Tibial nerve (tissue), 4 donors: Measurements from ENCODE around the gene PRKCE. TPM values are rescaled to one million over a fixed set of nuclear protein-coding genes. Genes with fewer than 3 reads are reported as not detected.

Source experiments
- DNase-seq, 2 donors: peaks; one replicate each; pipeline ENCODE4 v3.0.0-alpha.2; 2019; ENCODE audit warnings: low spot score in 2 of 2
- H3K27ac ChIP-seq, 4 donors: fragments of 200-600 bp; sonication (generic) in 3 of 4; one replicate each; pipeline ENCODE4 v1.5.1; 2017 to 2019; ENCODE audit warnings: mild to moderate bottlenecking in 1 of 4
- H3K27me3 ChIP-seq, 2 donors: fragments of 200-600 bp; sonication (generic) in 1 of 2; one replicate each; pipeline versions ENCODE4 v1.5.1 to v1.6.0; 2017 to 2019
- H3K36me3 ChIP-seq, 3 donors: fragments of 200-600 bp; sonication (generic); one replicate each; pipeline ENCODE4 v1.5.1; 2018 to 2019
- H3K4me1 ChIP-seq, 4 donors: fragments of 200-600 bp; sonication (generic) in 3 of 4; one replicate each; pipeline ENCODE4 v1.5.1; 2017 to 2019
- H3K4me3 ChIP-seq, 4 donors: fragments of 200-600 bp; sonication (generic) in 3 of 4; one replicate each; pipeline ENCODE4 v1.5.1; 2017 to 2019; ENCODE audit warnings: mild to moderate bottlenecking in 1 of 4, moderate library complexity in 1 of 4
- H3K9me3 ChIP-seq, 4 donors: fragments of 200-600 bp; sonication (generic) in 3 of 4; one replicate each; pipeline ENCODE4 v1.5.1; 2017 to 2019
- CTCF ChIP-seq, 5 experiments: fragments of 200-600 bp in 3 of 5; fragments of 450-650 bp in 2 of 5; sonication (generic) in 3 of 5; IDR thresholded peaks; one replicate each; pipeline ENCODE4 v1.5.1; 2016 to 2019; ENCODE audit warnings: antibody characterized with exemption in 5 of 5, mild to moderate bottlenecking in 3 of 5, moderate library complexity in 2 of 5
- EP300 ChIP-seq, 2 donors: sonication (generic); formaldehyde crosslinking; IDR thresholded peaks; one replicate each; pipeline ENCODE4 v1.6.1; 2017; ENCODE audit warnings: antibody characterized with exemption in 2 of 2, mild to moderate bottlenecking in 1 of 2
- POLR2A ChIP-seq, 2 donors: fragments of 450-650 bp; IDR thresholded peaks; one replicate each; pipeline ENCODE4 v1.6.1; 2017; ENCODE audit warnings: antibody characterized with exemption in 2 of 2, mild to moderate bottlenecking in 2 of 2, moderate library complexity in 2 of 2
- WGBS, 2 donors: methylation state at CpG; one replicate each; pipeline ENCODE4 v1.1.5; 2018; 5-methylcytosine and 5-hydroxymethylcytosine counted together
- total RNA-seq, 4 donors: library from RNA; depleted of rRNA; stranded (reverse); fragments of >200 nt; gene quantifications; one replicate each; pipeline ENCODE4 v1.1.0, GENCODE V29; 2016

The PRKCE gene
- total RNA-seq, 4 donors from 2014 or later: 14.4 to 22.4 (median 17.9) TPM

DNA sequence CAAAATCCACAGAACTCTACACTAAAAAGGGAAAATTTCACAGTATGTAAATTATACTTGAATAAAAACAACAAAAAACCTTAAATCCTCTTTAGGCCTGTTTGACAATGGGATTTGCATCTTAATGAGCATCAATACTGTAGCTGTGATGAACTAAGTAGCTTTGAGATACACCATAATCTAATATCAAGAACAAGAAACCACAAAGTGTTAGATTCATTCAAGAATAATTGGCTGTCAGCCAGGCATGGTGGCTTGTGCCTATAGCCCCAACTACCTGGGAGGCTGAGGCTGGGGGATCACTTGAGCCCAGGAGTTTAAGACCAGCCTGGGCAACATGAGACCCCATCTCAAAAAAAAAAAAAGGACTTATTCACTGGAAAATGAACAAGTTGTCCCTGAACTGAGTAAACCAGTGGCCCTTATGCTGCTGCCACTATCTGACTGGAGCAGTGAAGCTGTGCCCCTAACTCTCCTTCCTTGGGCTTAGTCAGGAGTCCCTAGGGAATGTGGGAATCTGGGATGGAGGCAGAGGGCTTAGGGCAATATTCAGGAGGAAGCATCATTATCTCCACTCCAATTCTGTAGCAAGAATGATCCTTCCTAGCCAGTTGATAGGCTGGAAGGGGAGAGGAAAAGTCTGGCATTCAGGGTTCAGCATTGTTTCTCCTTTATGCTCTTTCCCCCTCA, 88.5 kb downstream of the PRKCE start:
- no peak overlapping the region for H3K27ac ChIP-seq
- H3K4me1 ChIP-seq: peaks cover 0 to 50% (median 0%) of the 10 kb centered on the region in 4 donors
- H3K4me3 ChIP-seq: no peak overlapping the region
- TF ChIP-seq CTCF (IDR thresholded peaks at IDR 0.05) (no peak), EP300 (IDR thresholded peaks at IDR 0.05) (no peak)
- no peaks in the 10 kb centered on the region for H3K27me3 ChIP-seq
- no peaks in the 10 kb centered on the region for H3K9me3 ChIP-seq
- no peak for DNase-seq
- peaks cover 0 to 9% (median 0%) of the 10 kb centered on the region in 3 donors for H3K36me3 ChIP-seq

- H3K27me3 ChIP-seq: no peaks in the 10 kb centered on the region
- no peaks in the 10 kb centered on the region for H3K9me3 ChIP-seq
- 73 to 83% methylated on average over 5 to 7 of the region's 7 CpGs for WGBS, 2 donors
- DNase-seq: peak in 1 of 2 donors; percentile 26
- H3K4me1 ChIP-seq: peaks cover 0 to 61% (median 0%) of the 10 kb centered on the region in 4 donors
- H3K4me3 ChIP-seq: no peak overlapping the region
- H3K36me3 ChIP-seq: peaks cover 0 to 9% (median 0%) of the 10 kb centered on the region in 3 donors
- peak overlapping the region in 1 of 4 donors; percentile 33 for H3K27ac ChIP-seq
- TF ChIP-seq POLR2A (IDR thresholded peaks at IDR 0.05) (no peak), EP300 (IDR thresholded peaks at IDR 0.05) (no peak), CTCF (IDR thresholded peaks at IDR 0.05) (no peak)
These were observed 89.8 kb downstream of the PRKCE start for GRCh38 chr2:45741161-45741850.

DNA sequence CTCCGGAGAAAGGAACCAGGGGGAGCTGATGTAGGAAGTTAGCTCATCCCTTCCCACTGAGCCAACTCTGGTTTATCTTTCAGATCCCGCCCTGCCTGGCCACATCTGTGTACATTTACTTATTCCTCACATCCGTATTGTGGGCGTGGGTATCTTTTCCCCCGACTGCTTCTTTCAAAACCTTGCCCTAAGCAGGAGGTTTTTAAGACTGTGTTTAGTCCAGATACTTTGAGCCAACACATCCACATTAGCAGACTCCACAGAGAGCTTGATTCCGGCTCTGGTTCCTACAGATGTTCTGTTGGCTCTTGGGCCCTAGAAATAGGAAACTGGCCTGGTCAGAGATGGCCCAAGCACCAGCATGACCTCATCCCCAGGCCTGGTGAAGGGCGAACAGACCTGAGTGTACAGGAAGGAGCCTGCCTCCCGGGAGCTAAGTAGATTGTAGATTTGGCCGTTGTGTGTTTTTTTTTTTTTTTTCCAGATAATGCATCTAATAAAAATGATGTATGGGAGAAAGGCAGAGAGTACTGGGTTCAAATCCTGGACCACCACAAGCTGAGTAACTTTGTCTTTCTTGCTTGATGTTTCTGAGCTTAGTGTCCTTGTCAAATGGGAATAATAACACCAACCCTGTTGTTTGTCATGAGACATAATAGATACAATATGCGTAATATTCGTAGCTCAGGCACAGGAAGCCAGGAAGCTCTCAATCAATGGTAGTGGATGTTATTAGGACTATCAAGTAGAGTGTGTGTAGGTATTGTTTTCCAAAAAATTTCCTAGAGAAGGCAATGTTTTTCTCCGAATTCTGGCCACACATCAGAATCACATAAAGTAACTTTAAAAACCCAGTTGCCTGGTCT, 92.3 kb downstream of the PRKCE start:
- Histone ChIP-seq H3K27ac (peak overlapping the region in 3 of 4 donors; percentile 20 to 66 (median 64)), H3K9me3 (peaks cover 0 to 6% (median 0%) of the 10 kb centered on the region in 4 donors), H3K27me3 (no peaks in the 10 kb centered on the region), H3K36me3 (no peaks in the 10 kb centered on the region), H3K4me3 (no peak overlapping the region), H3K4me1 (peaks cover 0 to 58% (median 0%) of the 10 kb centered on the region in 4 donors)
- TF ChIP-seq EP300 (IDR thresholded peaks at IDR 0.05) (no peak), POLR2A (IDR thresholded peaks at IDR 0.05) (no peak), CTCF (IDR thresholded peaks at IDR 0.05) (no peak)
- DNase-seq: peak; percentile 38 to 52
- WGBS, 2 donors: 53 to 63% methylated on average over 12 of the region's 12 CpGs

DNA sequence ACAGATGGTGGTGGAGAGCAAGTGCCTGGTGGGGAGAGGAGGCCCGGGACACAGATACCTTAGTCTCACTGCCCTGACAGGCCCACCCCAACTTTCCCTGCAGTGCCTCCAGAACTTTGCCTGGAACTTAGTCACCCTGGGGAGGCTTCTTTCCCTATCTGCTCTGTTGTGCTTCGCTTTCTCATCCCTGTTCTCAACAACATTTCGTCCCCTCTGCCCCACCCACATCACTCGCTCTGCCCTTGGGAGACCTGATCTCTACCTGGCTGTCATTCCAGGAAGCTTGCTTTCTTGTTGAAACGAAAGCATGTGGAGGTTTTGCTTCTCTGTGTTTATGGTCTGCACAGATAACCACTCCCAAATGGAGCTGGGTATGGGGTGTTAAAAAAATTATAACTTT, 93.8 kb downstream of the PRKCE start:
- no peak for TF ChIP-seq EP300 (IDR thresholded peaks at IDR 0.05)
- TF ChIP-seq CTCF (IDR thresholded peaks at IDR 0.05): no peak
- no peak for TF ChIP-seq POLR2A (IDR thresholded peaks at IDR 0.05)
- no peak for DNase-seq
- Histone ChIP-seq H3K36me3 (no peaks in the 10 kb centered on the region), H3K27me3 (no peaks in the 10 kb centered on the region), H3K4me1 (peaks cover 0 to 55% (median 0%) of the 10 kb centered on the region in 4 donors), H3K9me3 (peaks cover 0 to 6% (median 0%) of the 10 kb centered on the region in 4 donors), H3K27ac (peak overlapping the region in 1 of 4 donors; percentile 29), H3K4me3 (no peak overlapping the region)
- WGBS, 2 donors: 75 to 76% methylated on average over 5 of the region's 5 CpGs
